Panc1 (cell line): ENCODE data around the gene NPSR1.

Source experiments
- CTCF ChIP-seq: fragments of 450-650 bp; IDR thresholded peaks from 2 replicates; pipeline ENCODE4 v1.5.1; 2017; ENCODE audit warnings: mild to moderate bottlenecking
- POLR2AphosphoS5 ChIP-seq: IDR thresholded peaks from 2 replicates; pipeline ENCODE4 v1.6.1; 2012; ENCODE audit warnings: mild to moderate bottlenecking, low read depth, low read length, moderate library complexity
- SIN3A ChIP-seq: IDR thresholded peaks from 2 replicates; pipeline ENCODE4 v1.6.1; 2012; ENCODE audit warnings: low read depth, mild to moderate bottlenecking, low read length, moderate library complexity, borderline replicate concordance; ENCODE audit not compliant: insufficient read depth
- TCF7L2 ChIP-seq: IDR thresholded peaks from 2 replicates; pipeline ENCODE4 v1.6.1; 2011; ENCODE audit warnings: mild to moderate bottlenecking, low read depth, low read length, inconsistent platforms

- no peak for TF ChIP-seq CTCF
- TF ChIP-seq POLR2AphosphoS5 = no peak
- TF ChIP-seq TCF7L2 = no peak
- no peak for TF ChIP-seq SIN3A
These were observed 51.8 kb downstream of the NPSR1 start for GRCh38 chr7:34709771-34710170.
